ENCODE measurements around the gene MBNL3. TPM values are rescaled to one million over a fixed set of nuclear protein-coding genes. Genes with fewer than 3 reads are reported as not detected.

The MBNL3 gene
- total RNA-seq, 4 donors from 2014 or later, result 4.6 to 40.8 (median 34.3) TPM

- no peak overlapping the region for H3K4me3 ChIP-seq
- intact Hi-C loops (cut with DNase I; ENCODE audit: low total_unique reads), result no loop called here
- no peaks in the 10 kb centered on the region for H3K9me3 ChIP-seq
- H3K27ac ChIP-seq, result no peak overlapping the region
- 75% methylated on average over 3 of the region's 3 CpGs; no CpG with 5 or more reads in 1 of the 2 donors for WGBS, 2 donors (ENCODE audit: low coverage in 1 of 2)
- H3K27me3 ChIP-seq, result no peaks in the 10 kb centered on the region
- H3K4me1 ChIP-seq, result no peaks in the 10 kb centered on the region
- in situ Hi-C loops (cut with MboI; ENCODE audit: low pct_ligation_motif_present in 1 of 4, low pct_unique_long_range_greater_than_20kb in 1 of 4, low sequenced_read_pairs in 3 of 4), result no loop called here
- DNase-seq, result no peak
- TF ChIP-seq POLR2A (IDR thresholded peaks at IDR 0.05) (no peak), POLR2AphosphoS5 (IDR thresholded peaks at IDR 0.05) (no peak), CTCF (IDR thresholded peaks at IDR 0.05) (no peak), EP300 (IDR thresholded peaks at IDR 0.05; ENCODE audit: low read depth) (no peak)
- no peaks in the 10 kb centered on the region for H3K36me3 ChIP-seq
Measured at GRCh38 chrX:132468454-132468853, 20.4 kb downstream of the MBNL3 start.

DNA sequence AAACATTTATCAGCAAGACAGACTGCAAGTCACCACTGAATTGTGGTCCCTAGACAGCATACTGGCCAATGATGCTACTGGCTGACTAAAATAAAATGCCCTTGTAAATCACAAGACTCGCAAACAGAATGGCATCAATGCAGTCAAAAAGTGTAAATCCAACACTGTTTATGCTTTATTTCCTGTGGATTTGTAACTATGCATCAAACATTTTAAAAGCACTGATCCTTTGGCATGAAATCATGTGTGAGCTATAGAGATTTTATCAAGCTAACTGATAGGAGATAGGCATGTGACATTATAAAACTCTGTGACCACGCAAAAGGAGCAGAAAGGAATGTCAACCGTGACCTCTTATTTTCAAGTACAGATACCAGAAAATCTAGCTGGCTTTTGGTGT lies 20.8 kb downstream of the MBNL3 start:
- no peaks in the 10 kb centered on the region for H3K4me1 ChIP-seq
- TF ChIP-seq EP300 (IDR thresholded peaks at IDR 0.05; ENCODE audit: low read depth) (no peak), POLR2AphosphoS5 (IDR thresholded peaks at IDR 0.05) (no peak), CTCF (IDR thresholded peaks at IDR 0.05) (no peak), POLR2A (IDR thresholded peaks at IDR 0.05) (no peak)
- intact Hi-C loops (cut with DNase I; ENCODE audit: low total_unique reads), result no loop called here

DNA sequence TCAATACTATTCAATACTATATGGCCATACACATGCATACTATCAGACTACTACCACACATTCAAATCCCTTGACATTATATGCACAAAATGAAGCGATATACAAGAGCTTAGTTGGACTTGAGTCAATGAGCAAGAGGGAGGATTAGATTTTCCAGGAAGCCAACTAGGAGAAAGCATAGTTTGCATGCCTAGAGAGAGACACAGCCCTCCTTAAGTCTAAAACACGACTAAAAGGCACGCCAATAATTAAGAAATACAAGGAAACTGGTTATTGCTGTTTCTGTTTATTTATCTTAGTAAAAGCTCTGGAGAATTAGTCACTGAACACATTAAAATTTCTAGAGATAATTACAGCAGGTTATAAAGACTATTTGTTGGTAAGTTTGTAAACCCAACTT lies 21.8 kb downstream of the MBNL3 start:
- Histone ChIP-seq H3K36me3 (no peaks in the 10 kb centered on the region), H3K4me3 (no peak overlapping the region), H3K27me3 (no peaks in the 10 kb centered on the region), H3K4me1 (no peaks in the 10 kb centered on the region), H3K27ac (no peak overlapping the region), H3K9me3 (no peaks in the 10 kb centered on the region)
- DNase-seq, result no peak
- no peak for TF ChIP-seq POLR2AphosphoS5 (IDR thresholded peaks at IDR 0.05)
- TF ChIP-seq POLR2A (IDR thresholded peaks at IDR 0.05), result no peak
- no peak for TF ChIP-seq EP300 (IDR thresholded peaks at IDR 0.05; ENCODE audit: low read depth)
- TF ChIP-seq CTCF (IDR thresholded peaks at IDR 0.05), result no peak
- intact Hi-C loops (cut with DNase I; ENCODE audit: low total_unique reads), result no loop called here
- in situ Hi-C loops (cut with MboI; ENCODE audit: low pct_ligation_motif_present in 1 of 4, low pct_unique_long_range_greater_than_20kb in 1 of 4, low sequenced_read_pairs in 3 of 4), result no loop called here
- 45 to 80% methylated on average over 1 to 3 of the region's 3 CpGs for WGBS, 2 donors (ENCODE audit: low coverage in 1 of 2)

More for the DNA sequence above, 20.8 kb downstream of the MBNL3 start:
- DNase-seq, result no peak
- H3K4me3 ChIP-seq, result no peak overlapping the region
- H3K36me3 ChIP-seq, result no peaks in the 10 kb centered on the region
- in situ Hi-C loops (cut with MboI; ENCODE audit: low pct_ligation_motif_present in 1 of 4, low pct_unique_long_range_greater_than_20kb in 1 of 4, low sequenced_read_pairs in 3 of 4), result no loop called here
- H3K27ac ChIP-seq, result no peak overlapping the region
- H3K9me3 ChIP-seq, result no peaks in the 10 kb centered on the region
- H3K27me3 ChIP-seq, result no peaks in the 10 kb centered on the region
- 73% methylated on average over 3 of the region's 3 CpGs; no CpG with 5 or more reads in 1 of the 2 donors for WGBS, 2 donors (ENCODE audit: low coverage in 1 of 2)

- no peaks in the 10 kb centered on the region for H3K4me1 ChIP-seq
- H3K27ac ChIP-seq, result no peak overlapping the region
- H3K36me3 ChIP-seq, result no peaks in the 10 kb centered on the region
- H3K27me3 ChIP-seq, result no peaks in the 10 kb centered on the region
- DNase-seq, result no peak
- WGBS, 2 donors (ENCODE audit: low coverage in 1 of 2), result 61 to 74% methylated on average over 6 to 8 of the region's 8 CpGs
- H3K9me3 ChIP-seq, result no peaks in the 10 kb centered on the region
- in situ Hi-C loops (cut with MboI; ENCODE audit: low pct_ligation_motif_present in 1 of 4, low pct_unique_long_range_greater_than_20kb in 1 of 4, low sequenced_read_pairs in 3 of 4) (no loop called here), intact Hi-C loops (cut with DNase I; ENCODE audit: low total_unique reads) (no loop called here)
- H3K4me3 ChIP-seq, result no peak overlapping the region
- TF ChIP-seq CTCF (IDR thresholded peaks at IDR 0.05) (peak; percentile 21 to 48 (median 35)), POLR2A (IDR thresholded peaks at IDR 0.05) (no peak)
Measured at GRCh38 chrX:132463411-132463810, 25.4 kb downstream of the MBNL3 start.
